Muscle layer of duodenum (tissue), 2 donors: ENCODE data around the gene WDR45B.
A peak's percentile ranks its signal among the peaks of the same experiment; 100 is the strongest.

Experiments used
- H3K27ac ChIP-seq: one replicate; pipeline ENCODE4 v1.7.0; 2013; ENCODE audit warnings: mild to moderate bottlenecking, low read length
- H3K27me3 ChIP-seq: one replicate; pipeline ENCODE4 v1.7.0; 2013; ENCODE audit warnings: low read depth, mild to moderate bottlenecking, control low read depth, low read length
- H3K36me3 ChIP-seq, 2 donors: one replicate each; pipeline ENCODE4 v1.7.0; 2013; ENCODE audit warnings: low read length in 2 of 2, control low read depth in 1 of 2, mild to moderate bottlenecking in 1 of 2; ENCODE audit not compliant: insufficient read depth in 2 of 2, control insufficient read depth in 1 of 2
- H3K4me1 ChIP-seq, 2 donors: one replicate each; pipeline ENCODE4 v1.7.0; 2013; ENCODE audit warnings: low read length in 2 of 2, mild to moderate bottlenecking in 2 of 2, control low read depth in 1 of 2, moderate library complexity in 1 of 2; ENCODE audit not compliant: insufficient read depth in 2 of 2, control insufficient read depth in 1 of 2
- H3K4me3 ChIP-seq, 2 donors: one replicate each; pipeline ENCODE4 v1.7.0; 2013; ENCODE audit warnings: low read length in 2 of 2, low read depth in 1 of 2, mild to moderate bottlenecking in 1 of 2
- H3K9me3 ChIP-seq, 2 donors: one replicate each; pipeline ENCODE4 v1.7.0; 2013; ENCODE audit warnings: low read length in 2 of 2, control low read depth in 1 of 2, mild to moderate bottlenecking in 1 of 2; ENCODE audit not compliant: control insufficient read depth in 1 of 2
- donor health status: healthy.

WDR45B gene

GRCh38 chr17:82687375-82687861 is 39.2 kb upstream of the WDR45B start:
- H3K4me3 ChIP-seq = no peak overlapping the region
- no peaks in the 10 kb centered on the region for H3K4me1 ChIP-seq
- H3K36me3 ChIP-seq = no peaks in the 10 kb centered on the region
- H3K9me3 ChIP-seq = no peaks in the 10 kb centered on the region
- H3K27me3 ChIP-seq = no peaks in the 10 kb centered on the region
- peak overlapping the region; percentile 39 for H3K27ac ChIP-seq

- Histone ChIP-seq H3K27ac (peak overlapping the region; percentile 39), H3K4me1 (no peaks in the 10 kb centered on the region), H3K27me3 (no peaks in the 10 kb centered on the region), H3K9me3 (peaks cover 0 to 6% of the 10 kb centered on the region in 2 donors), H3K4me3 (no peak overlapping the region), H3K36me3 (no peaks in the 10 kb centered on the region)
These were observed 38.4 kb upstream of the WDR45B start for GRCh38 chr17:82686366-82687324.

GRCh38 chr17:82685291-82685690 is 37.0 kb upstream of the WDR45B start:
- no peaks in the 10 kb centered on the region for H3K4me1 ChIP-seq
- H3K27ac ChIP-seq = no peak overlapping the region
- H3K4me3 ChIP-seq = no peak overlapping the region
- H3K9me3 ChIP-seq = peaks cover 3 to 9% of the 10 kb centered on the region in 2 donors
- no peaks in the 10 kb centered on the region for H3K27me3 ChIP-seq
- H3K36me3 ChIP-seq = no peaks in the 10 kb centered on the region

- Histone ChIP-seq H3K4me1 (no peaks in the 10 kb centered on the region), H3K36me3 (no peaks in the 10 kb centered on the region), H3K9me3 (peaks cover 3 to 9% of the 10 kb centered on the region in 2 donors), H3K27ac (peak overlapping the region; percentile 80), H3K4me3 (no peak overlapping the region), H3K27me3 (no peaks in the 10 kb centered on the region)
These were observed 36.1 kb upstream of the WDR45B start for GRCh38 chr17:82684228-82684841.

DNA sequence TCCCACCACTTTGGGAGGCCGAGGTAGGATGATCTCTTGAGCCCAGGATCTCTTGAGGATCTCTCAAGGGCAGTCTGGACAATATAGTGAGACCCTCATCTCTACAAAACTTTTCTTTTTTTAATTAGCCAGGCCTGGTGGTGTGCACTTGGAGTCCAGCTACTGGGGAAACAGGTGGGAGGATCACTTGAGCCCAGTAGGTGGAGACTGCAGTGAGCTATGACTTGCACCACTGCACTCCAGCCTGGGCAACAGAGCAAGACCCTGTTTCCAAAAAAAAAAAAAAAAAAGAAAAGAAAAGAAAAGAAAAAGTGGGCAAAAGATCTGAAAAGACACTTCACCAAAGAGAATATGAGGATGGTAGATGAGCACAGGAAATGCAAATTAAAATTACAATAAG is 35.3 kb upstream of the WDR45B start:
- H3K27me3 ChIP-seq = no peaks in the 10 kb centered on the region
- H3K27ac ChIP-seq = no peak overlapping the region
- peaks cover 3 to 9% of the 10 kb centered on the region in 2 donors for H3K9me3 ChIP-seq
- no peaks in the 10 kb centered on the region for H3K4me1 ChIP-seq
- no peak overlapping the region for H3K4me3 ChIP-seq
- H3K36me3 ChIP-seq = no peaks in the 10 kb centered on the region

DNA sequence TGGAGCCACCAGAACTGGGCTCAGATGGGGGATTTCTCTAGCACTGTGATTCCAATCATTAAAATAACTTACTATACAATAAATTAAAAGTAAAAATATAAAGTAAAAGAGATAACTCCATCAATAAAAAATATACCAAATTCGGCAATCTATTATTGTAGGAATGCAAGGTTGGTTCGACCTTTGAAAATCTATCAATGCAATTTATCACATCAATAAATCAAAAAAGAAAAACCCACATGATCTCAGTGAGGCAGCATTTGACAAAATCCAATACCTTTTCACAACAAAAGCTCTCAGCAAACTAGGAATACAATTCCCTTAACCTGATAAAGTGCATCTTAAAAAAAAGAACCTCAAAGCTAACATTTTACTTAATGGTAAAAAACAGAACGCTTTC is 33.3 kb upstream of the WDR45B start:
- H3K36me3 ChIP-seq = no peaks in the 10 kb centered on the region
- no peaks in the 10 kb centered on the region for H3K4me1 ChIP-seq
- no peak overlapping the region for H3K4me3 ChIP-seq
- H3K27ac ChIP-seq = no peak overlapping the region
- peaks cover 3 to 9% of the 10 kb centered on the region in 2 donors for H3K9me3 ChIP-seq
- no peaks in the 10 kb centered on the region for H3K27me3 ChIP-seq

DNA sequence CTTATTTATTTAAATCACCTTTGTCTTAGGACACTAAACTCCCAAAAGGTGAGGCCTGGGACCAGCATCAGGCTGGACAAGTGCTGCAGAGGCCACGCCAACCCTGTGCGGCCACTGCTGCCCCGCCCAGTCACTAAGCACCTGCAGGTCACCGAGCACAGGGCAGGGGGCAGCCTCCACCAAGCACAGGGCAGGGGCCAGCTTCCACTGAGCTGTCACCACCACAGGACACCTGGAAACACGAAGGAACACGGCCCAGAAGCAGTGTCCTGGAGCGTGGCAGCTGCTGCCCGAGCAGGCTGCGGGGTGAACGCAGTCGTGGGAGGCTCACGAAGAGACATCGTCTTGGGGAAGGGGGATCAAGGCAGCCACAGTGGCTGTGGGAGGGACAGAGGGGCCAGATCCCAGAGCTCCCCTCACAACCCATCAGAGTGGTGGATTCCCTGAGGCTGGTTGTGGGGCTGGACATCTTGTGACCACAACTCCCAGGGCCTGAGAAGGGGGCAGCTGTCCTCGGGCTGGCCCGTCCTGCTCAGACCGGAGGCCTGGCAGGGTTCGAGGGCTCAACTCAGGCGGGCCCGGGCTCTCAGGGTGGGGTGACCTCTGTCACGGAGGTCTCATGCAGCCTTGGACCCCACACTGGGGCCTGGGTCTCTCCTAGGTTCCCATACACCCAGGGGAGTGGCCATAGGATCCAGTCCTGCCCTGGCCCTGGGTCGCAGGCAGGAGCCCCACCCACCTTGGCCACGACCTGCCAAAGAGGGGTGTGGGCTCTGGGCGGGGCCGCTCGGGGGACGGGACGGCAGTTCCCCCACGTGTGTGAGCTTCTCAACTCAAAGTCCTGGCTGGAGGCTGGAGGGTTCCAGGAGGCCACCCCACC is 31.6 kb upstream of the WDR45B start:
- H3K27me3 ChIP-seq = no peaks in the 10 kb centered on the region
- H3K9me3 ChIP-seq = peaks cover 3 to 9% of the 10 kb centered on the region in 2 donors
- no peak overlapping the region for H3K27ac ChIP-seq
- no peak overlapping the region for H3K4me3 ChIP-seq
- no peaks in the 10 kb centered on the region for H3K36me3 ChIP-seq
- H3K4me1 ChIP-seq = no peaks in the 10 kb centered on the region

DNA sequence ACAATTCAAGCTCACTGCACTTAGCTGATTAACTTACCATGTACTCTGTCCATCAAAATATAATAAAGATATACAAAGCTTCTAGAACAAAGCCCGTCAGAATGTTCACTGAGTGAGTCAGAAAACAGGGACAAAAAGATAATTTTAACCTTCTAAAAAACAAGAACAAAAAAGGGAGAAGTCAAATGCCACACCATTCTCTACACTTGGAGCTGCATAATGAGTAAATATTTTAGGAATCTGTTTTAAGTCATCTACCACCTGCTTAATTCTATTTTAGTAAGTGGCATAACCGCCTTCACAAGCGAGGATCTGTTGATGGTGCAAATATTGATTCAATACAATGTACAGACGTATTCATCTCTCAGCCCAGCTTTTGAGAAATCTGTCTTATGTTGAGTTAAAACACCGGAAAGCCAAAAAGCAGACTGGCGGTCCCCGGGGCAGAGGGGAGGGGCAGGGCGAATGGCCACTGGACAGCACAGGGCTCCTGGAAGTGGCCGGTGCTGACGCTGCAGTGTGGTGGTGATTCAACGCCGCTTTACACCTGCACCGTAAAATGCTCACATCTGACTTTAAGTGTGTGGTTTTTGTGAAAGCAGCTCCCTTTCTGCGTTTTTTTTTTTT is 30.1 kb upstream of the WDR45B start:
- peaks cover 3 to 9% of the 10 kb centered on the region in 2 donors for H3K9me3 ChIP-seq
- no peaks in the 10 kb centered on the region for H3K36me3 ChIP-seq
- H3K4me1 ChIP-seq = no peaks in the 10 kb centered on the region
- H3K27ac ChIP-seq = no peak overlapping the region
- no peak overlapping the region for H3K4me3 ChIP-seq
- no peaks in the 10 kb centered on the region for H3K27me3 ChIP-seq

DNA sequence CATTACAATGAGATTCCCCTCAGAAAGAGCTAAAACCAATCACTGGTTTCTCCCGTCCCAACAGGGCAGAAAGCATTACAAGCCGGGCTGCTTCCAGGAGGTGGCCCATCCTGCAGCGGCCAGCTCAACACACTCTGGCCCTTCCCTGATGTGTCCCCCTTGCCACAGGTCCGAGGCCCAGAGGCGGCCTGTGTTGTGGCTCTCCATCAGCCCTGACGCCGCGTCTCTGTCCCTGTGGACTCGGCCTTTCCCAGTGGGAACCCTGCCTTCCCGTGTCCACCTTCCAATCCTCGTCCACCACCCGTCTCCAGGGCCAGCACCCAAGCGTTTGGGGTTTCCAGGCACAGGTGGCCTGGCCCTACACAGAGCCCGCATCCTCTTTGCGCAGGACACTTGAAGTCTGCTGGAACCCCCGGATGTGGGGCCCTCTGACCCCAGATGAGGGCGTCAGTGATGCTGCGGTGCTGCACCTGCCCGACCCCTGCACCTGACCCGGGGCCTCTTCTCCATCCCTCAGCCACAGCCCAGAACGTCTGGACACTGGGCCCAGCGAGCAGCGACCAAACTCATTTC is 29.2 kb upstream of the WDR45B start:
- Histone ChIP-seq H3K36me3 (no peaks in the 10 kb centered on the region), H3K27me3 (no peaks in the 10 kb centered on the region), H3K4me1 (no peaks in the 10 kb centered on the region), H3K27ac (no peak overlapping the region), H3K4me3 (no peak overlapping the region), H3K9me3 (peaks cover 3 to 9% of the 10 kb centered on the region in 2 donors)

DNA sequence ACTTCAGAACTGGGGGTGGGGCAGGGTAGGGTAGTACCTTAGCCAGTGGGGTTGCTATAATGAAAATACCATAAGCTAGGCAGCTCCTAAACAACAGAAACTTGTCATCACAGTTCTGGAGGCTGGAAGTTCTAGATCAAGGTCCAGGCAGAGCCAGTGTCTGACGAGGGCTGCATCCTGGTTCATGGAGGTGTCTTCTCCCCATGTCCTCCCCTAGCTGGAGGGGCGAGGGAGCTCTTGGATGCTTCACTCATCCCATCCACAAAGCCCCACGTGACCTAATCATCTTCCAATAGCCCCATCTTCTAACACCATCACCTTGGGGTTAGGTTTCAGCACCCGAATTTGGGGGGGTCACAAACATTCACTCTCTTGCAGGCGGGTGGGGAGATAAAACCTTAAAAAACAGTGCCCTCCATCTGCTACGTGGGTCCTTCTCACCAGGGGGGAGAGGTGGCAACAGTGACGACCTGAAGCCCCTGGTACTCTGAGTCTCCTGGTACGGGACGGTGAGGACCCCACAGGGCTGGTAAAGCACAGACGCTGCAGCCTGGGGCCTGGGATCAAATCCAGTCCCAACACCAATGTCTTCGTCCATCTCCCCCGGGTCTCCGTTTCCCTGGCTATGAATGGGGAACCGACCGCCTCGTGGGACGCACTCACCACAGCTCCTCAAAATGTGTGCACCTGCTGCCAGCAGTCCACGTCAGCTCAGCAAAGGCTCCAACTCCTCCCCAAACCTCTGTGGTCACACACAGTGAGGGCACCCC is 27.4 kb upstream of the WDR45B start:
- no peaks in the 10 kb centered on the region for H3K4me1 ChIP-seq
- H3K27me3 ChIP-seq = no peaks in the 10 kb centered on the region
- no peak overlapping the region for H3K4me3 ChIP-seq
- H3K36me3 ChIP-seq = no peaks in the 10 kb centered on the region
- H3K9me3 ChIP-seq = no peaks in the 10 kb centered on the region
- no peak overlapping the region for H3K27ac ChIP-seq
